Measurements from ENCODE around the gene WDR6. TPM values are rescaled to one million over a fixed set of nuclear protein-coding genes. Genes with fewer than 3 reads are reported as not detected.

The WDR6 gene
- total RNA-seq, 1 experiment from 2014 or later = 213 TPM

GRCh38 chr3:49030321-49030720 is 23.1 kb downstream of the WDR6 start:
- POLR2A ChIA-PET = no interaction called here
- CTCF ChIA-PET = interaction anchor here (0.6 to 1.2 kb wide), 3 partner anchors 9 to 122 kb away, joined by 3 to 5 read pairs (median 3); no protein-coding TSS in a partner anchor
- Mint-ChIP-seq H3K27me3 (ENCODE audit: low read depth) (no peaks in the 10 kb centered on the region), H3K27ac (no peak overlapping the region), H3K36me3 (peaks cover 57% of the 10 kb centered on the region), H3K4me1 (peaks cover 17% of the 10 kb centered on the region), H3K9me3 (no peaks in the 10 kb centered on the region), H3K4me3 (no peak overlapping the region)
- DNase-seq (ENCODE audit: low spot score) (no peak), ATAC-seq (no peak)
- TF ChIP-seq CDX4 (CRISPR knock-in tag; IDR thresholded peaks at IDR 0.05; ENCODE audit: borderline replicate concordance) = no peak
- no peak for TF ChIP-seq ZNF416 (CRISPR knock-in tag; IDR thresholded peaks at IDR 0.05)
- no peak for TF ChIP-seq SMAD4 (CRISPR knock-in tag; IDR thresholded peaks at IDR 0.05)
- no peak for TF ChIP-seq GTF2I (CRISPR knock-in tag; conservative IDR thresholded peaks at IDR 0.05)
- TF ChIP-seq ATF3 (CRISPR knock-in tag; conservative IDR thresholded peaks at IDR 0.05) = no peak
- TF ChIP-seq ZNF512 (CRISPR knock-in tag; IDR thresholded peaks at IDR 0.05; ENCODE audit: borderline replicate concordance) = no peak
- TF ChIP-seq CREM (CRISPR knock-in tag; IDR thresholded peaks at IDR 0.05) = no peak
- TF ChIP-seq NR3C1 (CRISPR knock-in tag; conservative IDR thresholded peaks at IDR 0.05; ENCODE audit: low read depth) = no peak
- TF ChIP-seq KAT7 (CRISPR knock-in tag; IDR thresholded peaks at IDR 0.05; ENCODE audit: borderline replicate concordance) = no peak
- no peak for TF ChIP-seq TEAD4 (CRISPR knock-in tag; IDR thresholded peaks at IDR 0.05)

GRCh38 chr3:49032646-49033304 is 25.6 kb downstream of the WDR6 start:
- POLR2A ChIA-PET = no interaction called here
- ATAC-seq = no peak
- TF ChIP-seq NR3C1 (CRISPR knock-in tag; conservative IDR thresholded peaks at IDR 0.05; ENCODE audit: low read depth) (no peak), USF2 (CRISPR knock-in tag; IDR thresholded peaks at IDR 0.05) (no peak), ATF1 (CRISPR knock-in tag; IDR thresholded peaks at IDR 0.05) (no peak), ESRRA (CRISPR knock-in tag; IDR thresholded peaks at IDR 0.05; ENCODE audit: borderline replicate concordance) (no peak), ELF4 (CRISPR knock-in tag; IDR thresholded peaks at IDR 0.05; ENCODE audit: low read depth) (no peak), ZNF317 (CRISPR knock-in tag; IDR thresholded peaks at IDR 0.05; ENCODE audit: borderline replicate concordance, low read depth) (no peak), SMAD3 (CRISPR knock-in tag; IDR thresholded peaks at IDR 0.05; ENCODE audit: borderline replicate concordance) (no peak), ZNF121 (CRISPR knock-in tag; IDR thresholded peaks at IDR 0.05) (no peak), FOXK1 (CRISPR knock-in tag; IDR thresholded peaks at IDR 0.05) (no peak), PRRX2 (CRISPR knock-in tag; IDR thresholded peaks at IDR 0.05) (no peak), MXD4 (CRISPR knock-in tag; IDR thresholded peaks at IDR 0.05; ENCODE audit: borderline replicate concordance) (no peak), E2F1 (CRISPR knock-in tag; IDR thresholded peaks at IDR 0.05) (no peak), ZNF671 (CRISPR knock-in tag; IDR thresholded peaks at IDR 0.05) (no peak), EMX1 (CRISPR knock-in tag; IDR thresholded peaks at IDR 0.05) (no peak), STAT6 (CRISPR knock-in tag; conservative IDR thresholded peaks at IDR 0.05; ENCODE audit: low read depth) (no peak), MYBL2 (CRISPR knock-in tag; IDR thresholded peaks at IDR 0.05) (no peak)

More at GRCh38 chr3:49032646-49033304, 25.6 kb downstream of the WDR6 start:
- no peaks in the 10 kb centered on the region for H3K9me3 Mint-ChIP-seq
- DNase-seq (ENCODE audit: low spot score) = no peak
- H3K27me3 Mint-ChIP-seq (ENCODE audit: low read depth) = no peaks in the 10 kb centered on the region
- CTCF ChIA-PET = no interaction called here
- H3K4me3 Mint-ChIP-seq = no peak overlapping the region
- H3K36me3 Mint-ChIP-seq = peaks cover 44% of the 10 kb centered on the region
- no peak overlapping the region for H3K27ac Mint-ChIP-seq
- peaks cover 10% of the 10 kb centered on the region for H3K4me1 Mint-ChIP-seq
